GM12878 (cell line): ENCODE data around the gene ZDHHC7. TPM values are rescaled to one million over a fixed set of nuclear protein-coding genes. Genes with fewer than 3 reads are reported as not detected.
A peak's percentile ranks its signal among the peaks of the same experiment; 100 is the strongest.

Experiments
- ATF7 ChIP-seq: fragments of 450-650 bp; IDR thresholded peaks from 2 replicates; pipeline ENCODE4 v1.6.1; 2016; ENCODE audit warnings: low read depth, mild to moderate bottlenecking
- BACH1 ChIP-seq: fragments of 450-650 bp; IDR thresholded peaks from 2 replicates; pipeline ENCODE4 v1.6.1; 2017; ENCODE audit warnings: mild to moderate bottlenecking, borderline replicate concordance
- BHLHE40 ChIP-seq, 2 experiments: fragments of 450-650 bp in 1 of 2; IDR thresholded peaks; 2 replicates each; pipeline ENCODE4 v1.6.1; 2011 to 2017; ENCODE audit warnings: low read depth in 2 of 2, borderline replicate concordance in 1 of 2, improper control_type of control experiment in 1 of 2, low read length in 1 of 2, mild to moderate bottlenecking in 1 of 2
- CBFB ChIP-seq: IDR thresholded peaks from 2 replicates; pipeline ENCODE4 v1.6.1; 2016; ENCODE audit warnings: antibody characterized with exemption, low read depth
- CBX5 ChIP-seq: sonication (generic); IDR thresholded peaks from 2 replicates; pipeline ENCODE4 v1.6.1; 2016; ENCODE audit warnings: low read depth, moderate library complexity, mild to moderate bottlenecking, inconsistent platforms
- CHD4 ChIP-seq: fragments of 200-600 bp; sonication (generic); IDR thresholded peaks from 2 replicates; pipeline ENCODE4 v1.6.1; 2016; ENCODE audit warnings: mild to moderate bottlenecking
- CREM ChIP-seq: IDR thresholded peaks from 2 replicates; pipeline ENCODE4 v1.6.1; 2014; ENCODE audit warnings: antibody characterized with exemption, low read depth
- FOXK2 ChIP-seq: fragments of 450-650 bp; IDR thresholded peaks from 2 replicates; pipeline ENCODE4 v1.6.1; 2017; ENCODE audit warnings: mild to moderate bottlenecking, moderate library complexity
- FOXM1 ChIP-seq: IDR thresholded peaks from 2 replicates; pipeline ENCODE4 v1.6.1; 2012; ENCODE audit warnings: low read depth, mild to moderate bottlenecking, inconsistent platforms, low read length, moderate library complexity
- HDAC2 ChIP-seq: fragments of 200-600 bp; sonication (generic); IDR thresholded peaks from 2 replicates; pipeline ENCODE4 v1.6.1; 2017
- KDM1A ChIP-seq: fragments of 200-600 bp; sonication (generic); IDR thresholded peaks from 2 replicates; pipeline ENCODE4 v1.6.1; 2016; ENCODE audit warnings: borderline replicate concordance
- MEF2A ChIP-seq: IDR thresholded peaks from 2 replicates; pipeline ENCODE4 v1.6.1; 2011; ENCODE audit warnings: low read depth, mild to moderate bottlenecking, low read length, moderate library complexity; ENCODE audit not compliant: insufficient read depth
- NR2F1 ChIP-seq: fragments of 450-650 bp; conservative IDR thresholded peaks from 2 replicates; pipeline ENCODE4 v1.6.1; 2017; ENCODE audit warnings: mild to moderate bottlenecking
- RAD51 ChIP-seq: fragments of 450-650 bp; IDR thresholded peaks from 2 replicates; pipeline ENCODE4 v1.6.1; 2016; ENCODE audit warnings: moderate library complexity, mild to moderate bottlenecking, inconsistent platforms
- SPI1 ChIP-seq: IDR thresholded peaks from 2 replicates; pipeline ENCODE4 v1.6.1; 2011; ENCODE audit warnings: low read depth, mild to moderate bottlenecking, low read length, moderate library complexity, borderline replicate concordance; ENCODE audit not compliant: insufficient read depth
- SREBF1 ChIP-seq: IDR thresholded peaks from 2 replicates; pipeline ENCODE4 v1.6.1; 2012; ENCODE audit warnings: mild to moderate bottlenecking, low read length
- WRNIP1 ChIP-seq: IDR thresholded peaks from 2 replicates; pipeline ENCODE4 v1.6.1; 2011; ENCODE audit warnings: low read depth, low read length, improper control_type of control experiment, borderline replicate concordance
- YBX1 ChIP-seq: fragments of 450-650 bp; IDR thresholded peaks from 2 replicates; pipeline ENCODE4 v1.6.1; 2016; ENCODE audit warnings: antibody characterized with exemption
- ZNF207 ChIP-seq: fragments of 450-650 bp; IDR thresholded peaks from 2 replicates; pipeline ENCODE4 v1.6.1; 2014; ENCODE audit warnings: antibody characterized with exemption, mild to moderate bottlenecking, borderline replicate concordance
- polyA plus RNA-seq, 11 experiments: library from polyadenylated mRNA; depleted of rRNA in 4 of 11; unstranded in 6 of 11; stranded (reverse) in 5 of 11; fragments of >200 nt; fragmentation: Nextera tagmentation in 4 of 11; fragmentation: Illumina TruSeq in 1 of 11; extraction: Ambion mirVana in 4 of 11; extraction: Trizol in 1 of 11; gene quantifications; 1 replicate in 1 of 11; 2 replicates in 10 of 11; pipeline versions ENCODE4 v1.2.1 to v1.2.3, GENCODE V29; 2011 to 2016; ENCODE audit warnings: inconsistent platforms in 2 of 11, missing spikeins in 2 of 11, low read depth in 1 of 11
- total RNA-seq, 4 experiments: library from RNA; depleted of rRNA in 3 of 4; stranded (reverse); fragments of >200 nt in 3 of 4; fragmentation: Illumina TruSeq in 1 of 4; extraction: Trizol in 1 of 4; gene quantifications; 2 replicates each; pipeline versions ENCODE4 v1.2.1 to v1.2.3, GENCODE V29; 2013 to 2021
- TF ChIP-seq, protein P1 (sequence below): fragments of 450-650 bp; IDR thresholded peaks from 2 replicates; pipeline ENCODE4 v1.6.1; 2016; ENCODE audit warnings: mild to moderate bottlenecking, moderate library complexity, borderline replicate concordance
- TF ChIP-seq, protein P2 (sequence below): fragments of 450-650 bp; IDR thresholded peaks from 2 replicates; pipeline ENCODE4 v1.6.1; 2017; ENCODE audit warnings: mild to moderate bottlenecking
- TF ChIP-seq, protein P3 (sequence below): fragments of 150-350 bp; IDR thresholded peaks from 2 replicates; pipeline ENCODE4 v1.6.1; 2014; ENCODE audit warnings: mild to moderate bottlenecking, low read depth, low read length

ZDHHC7 gene
- total and polyA plus RNA-seq, 10 of the 15 experiments (the other 5 are each of a cell fraction or from before 2014, with no cell fraction given), result 0.87 to 26.0 (median 20.0) TPM

DNA sequence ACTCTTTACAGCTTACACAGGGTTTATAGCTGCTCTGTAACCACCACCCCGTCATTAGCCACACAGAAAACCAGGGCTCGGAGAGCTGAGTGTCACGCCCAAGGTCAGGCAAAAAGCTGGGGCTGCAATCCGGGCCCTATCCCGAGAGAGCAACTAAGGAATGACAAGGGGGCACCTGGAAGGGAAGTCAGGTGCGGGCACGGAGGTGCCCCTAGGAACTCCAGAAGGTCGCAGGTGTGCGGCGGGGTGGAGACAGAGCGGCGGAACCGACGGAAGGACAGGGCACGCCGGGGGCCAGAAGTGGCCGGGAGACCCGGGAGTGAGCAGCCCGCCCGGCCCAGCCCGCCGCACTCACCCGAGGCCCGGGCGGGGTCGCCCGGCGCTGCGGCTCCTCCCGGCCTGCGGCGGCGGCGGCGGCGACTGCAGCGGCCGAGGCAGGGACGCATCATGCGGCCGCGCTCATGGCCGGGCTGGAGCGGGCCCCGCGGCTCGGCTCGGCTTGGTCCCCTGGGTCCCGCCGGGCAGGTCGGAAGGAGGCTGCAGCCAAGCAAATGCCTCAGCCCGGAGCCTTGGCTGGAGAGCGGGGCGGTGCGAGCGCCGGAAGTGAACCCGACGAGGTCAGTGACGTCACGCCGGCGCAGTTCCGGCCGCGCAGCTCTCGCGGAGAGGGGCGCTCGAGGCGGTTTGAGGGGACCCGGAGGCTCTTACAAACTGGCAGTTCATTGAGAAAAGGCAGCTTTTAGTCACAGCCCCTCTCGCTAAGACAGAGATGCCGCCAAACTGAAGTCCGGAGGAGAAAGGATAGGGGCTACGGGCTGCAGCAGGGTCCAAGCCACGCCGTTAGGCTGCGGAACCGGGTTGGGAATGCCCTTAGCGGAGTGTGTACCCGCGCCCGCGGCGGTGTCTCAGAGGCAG lies at the start of gene ZDHHC7 (continued):
- TF ChIP-seq, protein P1, sequence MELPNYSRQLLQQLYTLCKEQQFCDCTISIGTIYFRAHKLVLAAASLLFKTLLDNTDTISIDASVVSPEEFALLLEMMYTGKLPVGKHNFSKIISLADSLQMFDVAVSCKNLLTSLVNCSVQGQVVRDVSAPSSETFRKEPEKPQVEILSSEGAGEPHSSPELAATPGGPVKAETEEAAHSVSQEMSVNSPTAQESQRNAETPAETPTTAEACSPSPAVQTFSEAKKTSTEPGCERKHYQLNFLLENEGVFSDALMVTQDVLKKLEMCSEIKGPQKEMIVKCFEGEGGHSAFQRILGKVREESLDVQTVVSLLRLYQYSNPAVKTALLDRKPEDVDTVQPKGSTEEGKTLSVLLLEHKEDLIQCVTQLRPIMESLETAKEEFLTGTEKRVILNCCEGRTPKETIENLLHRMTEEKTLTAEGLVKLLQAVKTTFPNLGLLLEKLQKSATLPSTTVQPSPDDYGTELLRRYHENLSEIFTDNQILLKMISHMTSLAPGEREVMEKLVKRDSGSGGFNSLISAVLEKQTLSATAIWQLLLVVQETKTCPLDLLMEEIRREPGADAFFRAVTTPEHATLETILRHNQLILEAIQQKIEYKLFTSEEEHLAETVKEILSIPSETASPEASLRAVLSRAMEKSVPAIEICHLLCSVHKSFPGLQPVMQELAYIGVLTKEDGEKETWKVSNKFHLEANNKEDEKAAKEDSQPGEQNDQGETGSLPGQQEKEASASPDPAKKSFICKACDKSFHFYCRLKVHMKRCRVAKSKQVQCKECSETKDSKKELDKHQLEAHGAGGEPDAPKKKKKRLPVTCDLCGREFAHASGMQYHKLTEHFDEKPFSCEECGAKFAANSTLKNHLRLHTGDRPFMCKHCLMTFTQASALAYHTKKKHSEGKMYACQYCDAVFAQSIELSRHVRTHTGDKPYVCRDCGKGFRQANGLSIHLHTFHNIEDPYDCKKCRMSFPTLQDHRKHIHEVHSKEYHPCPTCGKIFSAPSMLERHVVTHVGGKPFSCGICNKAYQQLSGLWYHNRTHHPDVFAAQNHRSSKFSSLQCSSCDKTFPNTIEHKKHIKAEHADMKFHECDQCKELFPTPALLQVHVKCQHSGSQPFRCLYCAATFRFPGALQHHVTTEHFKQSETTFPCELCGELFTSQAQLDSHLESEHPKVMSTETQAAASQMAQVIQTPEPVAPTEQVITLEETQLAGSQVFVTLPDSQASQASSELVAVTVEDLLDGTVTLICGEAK, result peak; percentile 94
- TF ChIP-seq, protein P2, sequence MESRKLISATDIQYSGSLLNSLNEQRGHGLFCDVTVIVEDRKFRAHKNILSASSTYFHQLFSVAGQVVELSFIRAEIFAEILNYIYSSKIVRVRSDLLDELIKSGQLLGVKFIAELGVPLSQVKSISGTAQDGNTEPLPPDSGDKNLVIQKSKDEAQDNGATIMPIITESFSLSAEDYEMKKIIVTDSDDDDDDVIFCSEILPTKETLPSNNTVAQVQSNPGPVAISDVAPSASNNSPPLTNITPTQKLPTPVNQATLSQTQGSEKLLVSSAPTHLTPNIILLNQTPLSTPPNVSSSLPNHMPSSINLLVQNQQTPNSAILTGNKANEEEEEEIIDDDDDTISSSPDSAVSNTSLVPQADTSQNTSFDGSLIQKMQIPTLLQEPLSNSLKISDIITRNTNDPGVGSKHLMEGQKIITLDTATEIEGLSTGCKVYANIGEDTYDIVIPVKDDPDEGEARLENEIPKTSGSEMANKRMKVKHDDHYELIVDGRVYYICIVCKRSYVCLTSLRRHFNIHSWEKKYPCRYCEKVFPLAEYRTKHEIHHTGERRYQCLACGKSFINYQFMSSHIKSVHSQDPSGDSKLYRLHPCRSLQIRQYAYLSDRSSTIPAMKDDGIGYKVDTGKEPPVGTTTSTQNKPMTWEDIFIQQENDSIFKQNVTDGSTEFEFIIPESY, result no peak
- TF ChIP-seq CHD4, result no peak
- no peak for TF ChIP-seq MEF2A
- TF ChIP-seq SPI1, result no peak
- TF ChIP-seq YBX1, result no peak
- no peak for TF ChIP-seq RAD51
- no peak for TF ChIP-seq CBX5
- TF ChIP-seq HDAC2, result no peak
- peak; percentile 98 for TF ChIP-seq CREM
- TF ChIP-seq FOXK2, result no peak
- TF ChIP-seq NR2F1, result peak; percentile 68
- TF ChIP-seq FOXM1, result no peak
- TF ChIP-seq ATF7, result peak; percentile 93
- TF ChIP-seq KDM1A, result no peak
- no peak for TF ChIP-seq WRNIP1
- peak; percentile 26; the same call in 1 of the 2 replicates for TF ChIP-seq BACH1
- TF ChIP-seq ZNF207, result peak; percentile 71; the same call in 1 of the 2 replicates
- TF ChIP-seq CBFB, result peak; percentile 48; the same call in 1 of the 2 replicates
- peak; percentile 10 to 59; a peak in 1 of 4 replicates for TF ChIP-seq BHLHE40 (IDR thresholded peaks at IDR 0.05; ENCODE audit: borderline replicate concordance in 1 of 2, low read depth in 2 of 2, low read length in 1 of 2)
- TF ChIP-seq SREBF1, result no peak
- TF ChIP-seq, protein P3, sequence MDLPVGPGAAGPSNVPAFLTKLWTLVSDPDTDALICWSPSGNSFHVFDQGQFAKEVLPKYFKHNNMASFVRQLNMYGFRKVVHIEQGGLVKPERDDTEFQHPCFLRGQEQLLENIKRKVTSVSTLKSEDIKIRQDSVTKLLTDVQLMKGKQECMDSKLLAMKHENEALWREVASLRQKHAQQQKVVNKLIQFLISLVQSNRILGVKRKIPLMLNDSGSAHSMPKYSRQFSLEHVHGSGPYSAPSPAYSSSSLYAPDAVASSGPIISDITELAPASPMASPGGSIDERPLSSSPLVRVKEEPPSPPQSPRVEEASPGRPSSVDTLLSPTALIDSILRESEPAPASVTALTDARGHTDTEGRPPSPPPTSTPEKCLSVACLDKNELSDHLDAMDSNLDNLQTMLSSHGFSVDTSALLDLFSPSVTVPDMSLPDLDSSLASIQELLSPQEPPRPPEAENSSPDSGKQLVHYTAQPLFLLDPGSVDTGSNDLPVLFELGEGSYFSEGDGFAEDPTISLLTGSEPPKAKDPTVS, result no peak
